B cell (primary cell): ENCODE measurements around the gene TIAM2. TPM values are rescaled to one million over a fixed set of nuclear protein-coding genes. Genes with fewer than 3 reads are reported as not detected.

Source experiments
- ATAC-seq: fragments of 200-7000 bp; cut with Tn5 transposase; one replicate; pipeline ENCODE4 v1.10.0; 2021; ENCODE audit warnings: low read depth, mild to moderate bottlenecking, moderate number of reproducible peaks, moderate library complexity
- CTCF ChIA-PET: fragments of 350-600 bp; sonication (Branson Sonifier 250); formaldehyde crosslinking; loops from one replicate; lab custom pipeline; 2021; ENCODE audit warnings: antibody characterized with exemption, inconsistent platforms; lab: Charles Lee
- POLR2A ChIA-PET: fragments of 350-600 bp; sonication (Branson Sonifier 250); formaldehyde crosslinking; loops from one replicate; lab custom pipeline; 2021; ENCODE audit warnings: antibody characterized with exemption; lab: Charles Lee
- DNase-seq: peaks from one replicate; pipeline ENCODE4 v3.0.0; 2013
- H2AFZ ChIP-seq: 2 replicates; pipeline ENCODE4 v1.6.1; 2012; ENCODE audit warnings: mild to moderate bottlenecking, low read depth, low read length; ENCODE audit not compliant: insufficient read depth, poor library complexity, severe bottlenecking
- H3K27ac ChIP-seq, 2 donors: 1 replicate in 1 of 2; 2 replicates in 1 of 2; pipeline ENCODE4 v1.5.1; 2012 to 2013; ENCODE audit warnings: low read length in 2 of 2, mild to moderate bottlenecking in 2 of 2, moderate library complexity in 1 of 2
- H3K27me3 ChIP-seq, 4 experiments: fragments of 200-600 bp in 1 of 4; sonication (generic) in 1 of 4; replicated peaks in 1 of 4; 1 replicate in 2 of 4; 2 replicates in 2 of 4; pipeline versions ENCODE4 v1.6.1 to v1.7.0; 2013 to 2016; ENCODE audit warnings: low read length in 3 of 4, mild to moderate bottlenecking in 2 of 4, mixed read lengths in 1 of 4, moderate library complexity in 1 of 4; ENCODE audit not compliant: insufficient read depth in 4 of 4, control insufficient read depth in 3 of 4; ENCODE audit errors: control extremely low read depth in 1 of 4
- H3K36me3 ChIP-seq, 2 experiments: replicated peaks in 1 of 2; 1 replicate in 1 of 2; 2 replicates in 1 of 2; pipeline versions ENCODE4 v1.6.1 to v1.7.1; 2013; ENCODE audit warnings: low read length in 1 of 2; ENCODE audit not compliant: insufficient read depth in 2 of 2, control insufficient read depth in 1 of 2; ENCODE audit errors: control extremely low read depth in 1 of 2, extremely low read depth in 1 of 2
- H3K4me1 ChIP-seq, 2 donors: fragments of 200-600 bp in 1 of 2; sonication (generic) in 1 of 2; 1 replicate in 1 of 2; 2 replicates in 1 of 2; pipeline versions ENCODE4 v1.5.1 to v1.6.1; 2013 to 2017; ENCODE audit warnings: low read length in 2 of 2; ENCODE audit not compliant: control insufficient read depth in 2 of 2, insufficient read depth in 2 of 2
- H3K4me2 ChIP-seq: replicated peaks from 2 replicates; pipeline ENCODE3; 2012; ENCODE audit warnings: mild to moderate bottlenecking, low read depth, low read length; ENCODE audit not compliant: poor library complexity, severe bottlenecking
- H3K4me3 ChIP-seq, 5 experiments: fragments of 200-600 bp in 1 of 5; sonication (generic) in 1 of 5; 1 replicate in 3 of 5; 2 replicates in 2 of 5; pipeline versions ENCODE4 v1.5.1 to v1.7.0; 2011 to 2016; ENCODE audit warnings: low read length in 4 of 5, mild to moderate bottlenecking in 4 of 5, low read depth in 2 of 5, control low read depth in 1 of 5, moderate library complexity in 1 of 5; ENCODE audit not compliant: insufficient read depth in 1 of 5; ENCODE audit errors: control extremely low read depth in 1 of 5, extremely low read depth in 1 of 5
- H3K79me2 ChIP-seq: fragments of 200-600 bp; sonication (generic); one replicate; pipeline ENCODE4 v1.6.0; 2016; ENCODE audit warnings: low read length; ENCODE audit not compliant: control insufficient read depth, insufficient read depth
- H3K9ac ChIP-seq: fragments of 200-600 bp; sonication (generic); 2 replicates; pipeline ENCODE4 v1.6.1; 2017; ENCODE audit warnings: mild to moderate bottlenecking, low read length, moderate library complexity
- H3K9me3 ChIP-seq, 3 donors: one replicate each; pipeline versions ENCODE4 v1.6.1 to v1.7.1; 2013; ENCODE audit warnings: low read length in 2 of 3; ENCODE audit not compliant: control insufficient read depth in 2 of 3, insufficient read depth in 1 of 3; ENCODE audit errors: control extremely low read depth in 1 of 3
- H4K20me1 ChIP-seq: 2 replicates; pipeline ENCODE4 v1.6.0; 2012; ENCODE audit warnings: mild to moderate bottlenecking, low read length; ENCODE audit not compliant: insufficient read depth, control insufficient read depth, poor library complexity, severe bottlenecking
- H3K27ac Mint-ChIP-seq: one replicate; pipeline ENCODE4 v1.8.0; 2021; ENCODE audit warnings: mixed read lengths
- H3K27me3 Mint-ChIP-seq: one replicate; pipeline ENCODE4 v1.8.0; 2021; ENCODE audit warnings: mixed read lengths
- H3K4me1 Mint-ChIP-seq: one replicate; pipeline ENCODE4 v1.8.0; 2021; ENCODE audit warnings: mixed read lengths
- H3K4me3 Mint-ChIP-seq: one replicate; pipeline ENCODE4 v1.8.0; 2021; ENCODE audit warnings: mixed read lengths
- H3K9me3 Mint-ChIP-seq: one replicate; pipeline ENCODE4 v1.8.0; 2022; ENCODE audit warnings: mixed read lengths; ENCODE audit not compliant: insufficient read depth
- CTCF ChIP-seq: fragments of 200-600 bp; IDR thresholded peaks from one replicate; pipeline ENCODE4 v1.8.0; 2022; ENCODE audit warnings: antibody characterized with exemption, mild to moderate bottlenecking
- EZH2 ChIP-seq: IDR thresholded peaks from 2 replicates; pipeline ENCODE4 v1.6.1; 2012; ENCODE audit warnings: borderline replicate concordance, low read depth, mild to moderate bottlenecking, moderate library complexity, low read length; ENCODE audit not compliant: insufficient read depth, poor library complexity, severe bottlenecking
- WGBS: methylation state at CpG from one replicate; pipeline ENCODE4 v1.1.5; 2013; ENCODE audit warnings: missing lambda C conversion rate; ENCODE audit not compliant: insufficient coverage; 5-methylcytosine and 5-hydroxymethylcytosine counted together
- intact Hi-C: fragments of 100-400 bp; cut with micrococcal nuclease; formaldehyde crosslinking; loops from one replicate; pipeline ENCODE4 v1.10.0; 2022
- polyA plus RNA-seq: library from polyadenylated mRNA; depleted of rRNA; stranded (reverse); fragments of >200 nt; gene quantifications from 2 replicates; pipeline ENCODE4 v1.2.3, GENCODE V29; 2012
- total RNA-seq, 2 donors: library from RNA; stranded (reverse); fragments of 120-200 nt in 1 of 2; gene quantifications; 1 replicate in 1 of 2; 2 replicates in 1 of 2; pipeline versions ENCODE4 v1.2.3 to v1.2.4, GENCODE V29; 2013 to 2022

Gene TIAM2
- total and polyA plus RNA-seq, 2 donors (not counting 1 experiment from before 2014, with no cell fraction given): 13.1 to 18.8 TPM

GRCh38 chr6:155276638-155277037 is 281.5 kb downstream of the TIAM2 start:
- H3K9ac ChIP-seq: no peak overlapping the region
- no peak for DNase-seq
- no peak for TF ChIP-seq CTCF
- TF ChIP-seq EZH2: no peak
- no peaks in the 10 kb centered on the region for H3K79me2 ChIP-seq
- ChIA-PET CTCF (interaction anchor here (1.2 kb wide), 1 partner anchor 12 kb away, joined by 3 read pairs; no protein-coding TSS in a partner anchor), POLR2A (no interaction called here)
- no peaks in the 10 kb centered on the region for H3K27me3 ChIP-seq
- no peaks in the 10 kb centered on the region for H4K20me1 ChIP-seq
- no peak overlapping the region for H3K27ac ChIP-seq
- H3K27me3 Mint-ChIP-seq: no peaks in the 10 kb centered on the region
- no peak overlapping the region for H3K4me3 ChIP-seq
- no peak overlapping the region for H2AFZ ChIP-seq
- no peaks in the 10 kb centered on the region for H3K9me3 Mint-ChIP-seq
- peaks cover 0 to 44% of the 10 kb centered on the region in 2 experiments for H3K36me3 ChIP-seq
- H3K27ac Mint-ChIP-seq: no peak overlapping the region
- H3K4me1 Mint-ChIP-seq: no peaks in the 10 kb centered on the region
- no peak overlapping the region for H3K4me2 ChIP-seq
- H3K9me3 ChIP-seq: no peaks in the 10 kb centered on the region
- intact Hi-C loops: no loop called here
- H3K4me1 ChIP-seq: no peaks in the 10 kb centered on the region
- no peak overlapping the region for H3K4me3 Mint-ChIP-seq
- ATAC-seq: no peak

GRCh38 chr6:155278319-155279049 is 283.4 kb downstream of the TIAM2 start:
- CTCF ChIA-PET: no interaction called here

More at GRCh38 chr6:155278319-155279049, 283.4 kb downstream of the TIAM2 start:
- H3K27ac ChIP-seq: no peak overlapping the region
- H3K27me3 ChIP-seq: no peaks in the 10 kb centered on the region
- H3K4me1 ChIP-seq: no peaks in the 10 kb centered on the region
- H3K4me2 ChIP-seq: no peak overlapping the region
- H3K79me2 ChIP-seq: no peaks in the 10 kb centered on the region
- Mint-ChIP-seq H3K27me3 (no peaks in the 10 kb centered on the region), H3K4me3 (no peak overlapping the region), H3K27ac (no peak overlapping the region), H3K9me3 (no peaks in the 10 kb centered on the region), H3K4me1 (no peaks in the 10 kb centered on the region)
- WGBS: 100% methylated on average over 2 of the region's 5 CpGs
- no peak for ATAC-seq
- H3K9me3 ChIP-seq: no peaks in the 10 kb centered on the region
- H3K4me3 ChIP-seq: no peak overlapping the region
- TF ChIP-seq EZH2 (no peak), CTCF (no peak)
- no peak overlapping the region for H2AFZ ChIP-seq
- peaks cover 2 to 51% of the 10 kb centered on the region in 2 experiments for H3K36me3 ChIP-seq
- H4K20me1 ChIP-seq: no peaks in the 10 kb centered on the region
- H3K9ac ChIP-seq: no peak overlapping the region
- POLR2A ChIA-PET: no interaction called here
- no peak for DNase-seq
- intact Hi-C loops: no loop called here
